Suppressor macrophage treated with lipopolysaccharide for 4 hours (primary cell): ENCODE data around the gene KRTCAP2.
A peak's percentile ranks its signal among the peaks of the same experiment; 100 is the strongest.
"Not testable (repeated sequence)": the region's sequence is repeated elsewhere in the genome, so short reads cannot be mapped to it uniquely, and the experiment has no call there.

Experiments
- DNase-seq: peaks from one replicate; pipeline ENCODE4 v3.0.0-alpha.2; 2020

The KRTCAP2 gene

DNA sequence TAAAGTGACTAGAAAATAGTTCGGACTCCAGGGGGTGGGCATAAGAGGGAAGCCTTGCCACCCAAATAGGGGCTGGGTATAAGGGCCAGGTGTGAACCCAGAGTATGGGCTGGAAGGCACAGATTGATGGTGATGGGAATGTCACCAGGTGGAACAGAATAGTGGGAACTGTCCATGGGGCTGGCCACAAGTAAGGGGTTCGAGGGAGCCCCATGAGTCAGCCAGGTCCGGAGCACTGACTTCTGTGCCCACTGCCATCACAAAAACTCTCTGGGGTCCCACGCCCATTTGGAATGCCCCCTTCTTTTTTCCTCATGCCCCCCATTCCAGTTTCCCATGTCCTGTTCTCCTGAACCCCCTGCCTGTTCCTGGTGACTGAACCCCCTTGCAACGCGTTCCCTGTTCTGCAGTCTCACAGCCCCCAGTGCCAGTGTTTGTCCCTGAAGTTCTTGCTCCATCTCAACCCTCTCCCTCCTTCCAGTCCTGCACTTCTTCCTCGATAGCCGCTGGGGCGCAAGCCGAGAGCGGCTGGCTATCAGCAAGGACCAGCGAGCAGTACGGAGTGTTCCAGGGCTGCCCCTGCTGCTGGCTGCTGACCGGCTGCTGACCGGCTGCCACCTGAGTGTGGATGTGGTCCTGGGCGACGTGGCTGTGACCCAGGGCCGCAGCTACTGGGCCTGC lies 8.4 kb upstream of the KRTCAP2 start:
- no peak for DNase-seq

GRCh38 chr1:155179112-155180031 lies 6.3 kb upstream of the KRTCAP2 start:
- DNase-seq: no peak

DNA sequence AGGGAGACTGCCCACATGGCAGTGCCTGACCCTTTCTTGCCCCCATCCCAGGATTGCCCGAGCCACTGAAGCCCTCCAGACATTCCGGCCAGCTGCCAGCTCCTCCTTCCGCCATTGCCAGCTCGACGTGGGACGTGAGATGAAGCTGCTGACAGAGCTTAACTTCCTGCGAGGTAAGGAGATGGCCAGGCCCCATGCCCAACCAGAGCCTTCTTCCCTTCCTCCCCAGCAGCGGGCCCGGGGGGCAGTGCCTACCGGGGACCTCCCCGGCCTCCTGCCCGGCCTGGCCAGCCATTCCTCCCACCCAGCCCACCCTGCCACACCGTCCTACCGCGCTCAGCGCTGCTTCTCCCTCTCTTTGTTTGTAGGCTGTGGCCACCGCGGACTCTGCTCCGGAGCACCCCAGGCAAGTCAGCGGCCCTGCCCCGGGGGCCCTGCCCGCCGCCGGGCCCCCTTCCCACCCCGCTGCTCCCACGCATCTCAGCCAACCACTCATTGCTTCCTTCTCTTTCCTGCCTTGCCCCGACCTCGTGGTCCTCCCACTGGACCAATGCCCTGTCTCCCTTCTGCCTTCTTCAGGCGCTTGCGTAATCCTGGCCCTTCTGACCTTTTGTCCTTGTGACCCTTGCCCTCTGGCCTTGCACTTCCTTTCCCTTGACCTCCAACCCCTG lies 5.5 kb upstream of the KRTCAP2 start:
- peak; percentile 58 for DNase-seq

DNA sequence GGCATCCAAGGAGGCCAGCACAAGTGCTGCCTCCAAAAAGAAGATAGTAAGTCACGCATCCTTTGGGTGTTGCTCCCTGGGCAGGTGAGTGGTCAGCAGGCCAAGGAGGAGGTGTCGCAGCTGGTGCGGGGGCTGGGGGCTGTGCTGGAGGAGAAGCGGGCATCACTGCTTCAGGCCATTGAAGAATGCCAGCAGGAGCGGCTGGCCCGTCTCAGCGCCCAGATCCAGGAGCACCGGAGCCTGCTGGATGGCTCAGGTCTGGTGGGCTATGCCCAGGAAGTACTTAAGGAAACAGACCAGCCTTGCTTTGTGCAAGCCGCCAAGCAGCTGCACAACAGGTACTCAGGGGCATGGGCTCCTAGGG lies 4.8 kb upstream of the KRTCAP2 start:
- no peak for DNase-seq

DNA sequence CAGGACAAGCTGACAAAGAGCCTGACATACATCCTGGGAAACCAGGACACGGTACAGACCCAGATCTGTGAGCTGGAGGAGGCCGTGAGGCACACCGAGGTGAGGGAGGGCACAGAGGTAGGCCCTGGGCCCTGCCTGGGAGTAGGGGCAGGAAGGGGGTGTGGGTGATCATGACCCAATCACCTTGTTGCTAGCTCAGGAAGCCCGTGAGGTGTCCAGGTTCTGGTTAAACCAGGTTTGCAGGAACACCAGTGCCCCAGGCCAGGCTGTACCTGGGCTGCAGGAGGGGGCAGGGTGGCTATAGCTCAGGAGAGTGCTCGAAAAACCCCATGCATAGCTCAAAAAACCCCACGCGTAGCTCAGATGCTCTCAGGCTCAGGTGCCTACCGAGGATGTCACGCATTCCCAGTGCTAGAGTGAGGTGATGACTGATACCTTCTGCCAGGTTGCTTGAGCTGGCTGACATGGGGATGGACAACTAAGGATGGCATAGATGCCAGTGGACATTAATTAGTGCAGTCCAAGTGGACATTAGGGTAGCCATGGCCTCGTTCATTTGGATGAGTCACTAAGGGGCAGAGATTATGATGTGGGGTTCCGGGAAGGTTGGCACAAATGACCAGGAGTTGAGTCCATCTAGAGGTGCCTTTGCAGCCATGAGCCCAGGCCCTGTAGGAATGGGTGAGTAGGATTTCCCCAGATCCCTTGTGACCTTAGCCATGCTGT lies 4.3 kb upstream of the KRTCAP2 start:
- no peak for DNase-seq

- peak; percentile 90 for DNase-seq
These were observed 3.5 kb upstream of the KRTCAP2 start for GRCh38 chr1:155176544-155177071.

DNA sequence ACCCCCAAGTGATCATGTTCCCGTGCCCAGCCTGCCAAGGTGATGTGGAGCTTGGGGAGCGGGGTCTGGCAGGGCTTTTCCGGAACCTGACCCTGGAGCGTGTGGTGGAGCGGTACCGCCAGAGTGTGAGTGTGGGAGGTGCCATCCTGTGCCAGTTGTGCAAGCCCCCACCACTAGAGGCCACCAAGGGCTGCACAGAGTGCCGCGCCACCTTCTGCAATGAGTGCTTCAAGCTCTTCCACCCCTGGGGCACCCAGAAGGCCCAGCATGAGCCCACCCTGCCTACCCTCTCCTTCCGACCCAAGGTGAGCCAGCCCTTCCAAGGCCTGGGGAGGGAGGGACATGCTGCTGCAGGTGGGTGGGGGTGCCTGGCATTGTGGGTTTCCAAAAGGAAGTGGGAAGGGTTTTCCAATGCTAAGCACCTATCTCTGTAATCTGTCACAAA lies 2.8 kb upstream of the KRTCAP2 start:
- DNase-seq: no peak

- no peak for DNase-seq
These were observed 2.3 kb upstream of the KRTCAP2 start for GRCh38 chr1:155175281-155175926.

- no peak for DNase-seq
These were observed 1.5 kb upstream of the KRTCAP2 start for GRCh38 chr1:155174324-155175280.

- no peak for DNase-seq
These were observed 597 bp upstream of the KRTCAP2 start, which contains the start of gene TRIM46 for GRCh38 chr1:155173478-155174323. TSS of gene TRIM46 (plus strand) at chr1:155173849. CDS start at chr1:155173967, 118 bp downstream.

DNA sequence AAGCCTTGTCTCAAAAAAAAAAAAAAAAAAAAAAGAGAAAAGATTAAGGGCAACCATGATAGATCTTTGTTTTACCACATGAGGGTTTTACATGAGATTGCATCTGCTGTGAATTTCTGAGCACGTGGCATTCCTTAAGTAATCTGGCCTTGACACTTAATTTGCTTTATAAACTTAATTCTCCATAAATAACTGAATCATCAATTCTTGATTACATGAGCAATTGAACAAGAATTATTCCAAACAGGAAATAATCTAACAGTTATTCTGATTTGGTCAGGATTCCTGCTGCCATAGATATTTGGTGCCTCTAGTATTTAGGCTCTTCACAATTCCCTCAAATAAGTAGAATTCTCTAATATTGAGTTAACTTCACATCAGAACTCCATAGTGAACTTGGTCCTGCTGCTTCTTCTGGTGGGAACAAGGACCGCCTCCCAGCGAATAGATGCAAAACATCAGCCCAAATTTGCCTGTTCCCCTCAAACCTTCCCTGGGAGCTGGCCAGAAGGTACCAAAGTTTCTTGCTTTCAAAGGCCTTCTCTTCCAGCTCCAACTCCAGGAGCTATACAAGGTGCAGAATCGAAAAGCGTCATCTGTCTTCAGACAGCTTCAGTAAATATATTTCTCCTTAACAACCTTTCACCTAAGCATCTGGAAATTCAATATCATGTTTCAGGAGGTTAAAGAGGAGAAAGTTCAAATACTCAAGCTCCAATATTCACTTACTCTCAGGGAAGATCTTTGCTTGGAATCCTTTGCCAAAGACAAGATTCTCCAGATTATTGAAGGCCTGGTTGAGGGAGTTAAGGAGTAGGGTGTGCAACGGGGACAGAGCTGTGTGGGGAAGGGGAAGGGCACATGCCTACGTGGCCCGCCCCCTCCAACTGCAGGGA lies 1.0 kb downstream of the KRTCAP2 start:
- no peak for DNase-seq

GRCh38 chr1:155170806-155171205 lies 2.3 kb downstream of the KRTCAP2 start:
- DNase-seq: no peak

- no peak for DNase-seq
These were observed 2.9 kb downstream of the KRTCAP2 start for GRCh38 chr1:155170101-155170785.

DNA sequence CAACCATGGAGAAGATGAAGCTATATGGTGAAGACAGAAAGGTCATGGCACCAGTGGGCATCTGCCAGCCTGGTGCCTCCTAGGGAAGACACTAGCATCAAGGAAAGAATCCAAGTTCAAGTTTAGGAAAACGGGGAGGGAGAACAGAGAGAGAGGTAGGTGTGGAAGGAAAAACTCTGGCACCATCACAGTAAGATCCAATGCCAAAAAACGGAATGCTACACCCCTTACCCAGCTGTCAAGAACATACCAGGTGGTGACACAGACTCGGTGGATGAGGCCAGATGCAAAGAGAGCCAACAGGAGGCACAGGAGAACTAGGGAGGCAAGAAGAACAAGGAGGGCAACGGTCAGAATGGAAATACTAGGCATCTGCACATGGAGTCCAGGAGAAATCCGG lies 3.6 kb downstream of the KRTCAP2 start:
- no peak for DNase-seq

- DNase-seq: no peak
These were observed 4.5 kb downstream of the KRTCAP2 start for GRCh38 chr1:155168456-155169210.

DNA sequence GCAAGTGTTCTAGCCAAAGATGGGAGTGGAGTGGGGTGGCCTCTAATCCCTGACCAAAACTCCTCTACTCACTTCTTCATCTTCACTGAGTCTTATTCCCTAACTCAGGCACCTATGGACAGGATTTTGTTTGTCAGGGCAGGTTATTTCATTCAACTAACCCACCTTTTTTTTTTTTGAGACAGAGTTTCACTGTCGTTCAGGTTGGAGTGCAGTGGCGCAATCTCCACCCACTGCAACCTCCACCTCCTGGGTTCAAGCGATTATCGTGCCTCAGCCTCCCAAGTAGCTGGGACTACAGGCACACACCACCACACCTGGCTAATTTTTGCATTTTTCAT lies 5.0 kb downstream of the KRTCAP2 start:
- not testable (repeated sequence) for DNase-seq
